ENCODE results near the gene LRRN2. TPM values are rescaled to one million over a fixed set of nuclear protein-coding genes. Genes with fewer than 3 reads are reported as not detected.

LRRN2 gene
- 11.7 and 12.4 TPM in 2 replicates for polyA plus RNA-seq

DNA sequence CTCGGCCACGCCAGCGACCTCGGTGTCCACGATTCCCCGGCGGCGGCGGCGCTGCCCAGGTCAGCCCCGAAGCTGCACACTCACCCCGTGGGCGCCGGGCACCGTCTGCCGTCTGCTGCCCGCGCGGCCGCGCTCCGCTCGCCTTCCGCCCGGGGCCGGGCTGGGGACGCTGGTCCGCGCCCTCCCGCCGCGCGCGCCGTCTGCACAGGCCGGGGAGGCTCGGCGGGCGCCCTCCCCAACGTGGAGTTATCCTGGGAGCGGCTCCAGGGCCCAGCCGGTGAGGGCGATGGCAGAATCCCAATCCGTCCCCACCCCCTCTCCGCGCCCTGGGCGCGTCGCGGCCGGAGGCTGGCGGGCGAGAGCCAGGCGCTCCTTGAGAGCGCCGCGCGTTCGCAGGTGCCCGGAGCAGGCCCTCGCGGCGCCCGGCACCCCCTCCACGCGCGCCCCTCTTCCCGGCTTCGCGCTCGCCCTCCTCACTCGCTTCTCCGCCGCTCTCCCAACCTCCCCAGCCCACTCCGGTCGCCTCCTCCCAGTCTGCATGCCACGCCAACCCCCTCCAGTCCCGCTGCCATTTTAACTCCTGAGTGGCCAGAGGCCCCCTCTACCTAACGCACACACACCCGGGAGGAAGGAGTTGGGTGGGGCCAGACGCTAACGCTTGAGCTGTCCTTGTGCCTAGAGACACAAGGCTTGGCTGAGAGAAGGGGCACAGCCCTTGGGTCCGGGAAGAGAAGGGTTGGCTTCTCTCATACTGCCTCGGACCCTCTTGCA, at the start of gene LRRN2:
LRRN2 (minus strand) TSS at position 503 of the 771 bp plus-strand sequence. CDS start 65,746 bp downstream, outside the sequence.

Other genes with a start within 250 kb of the LRRN2 start
- gene PIK3C2B, start 190.9 kb downstream of the LRRN2 start, polyA plus RNA-seq, result 2.0 and 2.7 TPM in 2 replicates
- gene MDM4, start 169.3 kb downstream of the LRRN2 start, polyA plus RNA-seq, result 21.7 and 22.9 TPM in 2 replicates
- gene NFASC, start 185.1 kb upstream of the LRRN2 start, polyA plus RNA-seq, result 17.5 and 19.3 TPM in 2 replicates